Liver (tissue), 3 donors: ENCODE results near the gene IQCK.

Experiments used
- FOXA2 ChIP-seq: IDR thresholded peaks from 2 replicates; pipeline ENCODE4 v1.6.1; 2016; ENCODE audit warnings: antibody characterized with exemption
- RXRA ChIP-seq, 2 donors: IDR thresholded peaks; 2 replicates each; pipeline ENCODE4 v1.6.1; 2017 to 2018; ENCODE audit warnings: antibody characterized with exemption in 2 of 2, mild to moderate bottlenecking in 1 of 2
- SP1 ChIP-seq: IDR thresholded peaks from 2 replicates; pipeline ENCODE4 v1.6.1; 2018; ENCODE audit warnings: antibody characterized with exemption, mild to moderate bottlenecking
- TF ChIP-seq, protein P1 (sequence below): IDR thresholded peaks from 2 replicates; pipeline ENCODE4 v1.6.1; 2016; ENCODE audit warnings: antibody characterized with exemption
- TF ChIP-seq, protein P2 (sequence below): fragments of 150-350 bp; IDR thresholded peaks from 2 replicates; pipeline ENCODE4 v1.5.1; 2017; ENCODE audit warnings: improper control_type of control experiment, low read depth, low read length; ENCODE audit not compliant: missing input control
- TF ChIP-seq, protein P3 (sequence below): IDR thresholded peaks from 2 replicates; pipeline ENCODE4 v1.6.1; 2016; ENCODE audit warnings: antibody characterized with exemption
- donor health status: healthy.
- donor health status: healthy.

DNA sequence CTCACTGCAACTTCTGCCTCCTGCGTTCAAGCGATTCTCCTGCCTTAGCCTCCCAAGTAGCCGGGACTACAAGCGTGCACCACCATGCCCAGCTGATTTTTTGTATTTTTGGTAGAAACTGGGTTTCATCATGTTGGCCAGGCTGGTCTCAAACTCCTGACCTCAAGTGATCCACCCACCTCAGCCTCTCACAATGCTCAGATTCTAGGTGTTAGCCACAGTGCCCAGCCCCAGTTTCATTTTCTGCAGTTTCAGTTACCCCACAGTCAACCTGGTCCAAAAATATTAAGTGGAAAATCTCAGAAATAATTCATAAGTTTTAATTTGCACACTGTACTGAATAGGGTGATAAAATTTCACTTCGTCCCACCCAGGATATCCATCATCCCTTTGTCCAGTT is 28.7 kb upstream of the IQCK start:
- TF ChIP-seq, protein P1, sequence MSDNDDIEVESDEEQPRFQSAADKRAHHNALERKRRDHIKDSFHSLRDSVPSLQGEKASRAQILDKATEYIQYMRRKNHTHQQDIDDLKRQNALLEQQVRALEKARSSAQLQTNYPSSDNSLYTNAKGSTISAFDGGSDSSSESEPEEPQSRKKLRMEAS: no peak
- no peak for TF ChIP-seq SP1
- TF ChIP-seq, protein P2, sequence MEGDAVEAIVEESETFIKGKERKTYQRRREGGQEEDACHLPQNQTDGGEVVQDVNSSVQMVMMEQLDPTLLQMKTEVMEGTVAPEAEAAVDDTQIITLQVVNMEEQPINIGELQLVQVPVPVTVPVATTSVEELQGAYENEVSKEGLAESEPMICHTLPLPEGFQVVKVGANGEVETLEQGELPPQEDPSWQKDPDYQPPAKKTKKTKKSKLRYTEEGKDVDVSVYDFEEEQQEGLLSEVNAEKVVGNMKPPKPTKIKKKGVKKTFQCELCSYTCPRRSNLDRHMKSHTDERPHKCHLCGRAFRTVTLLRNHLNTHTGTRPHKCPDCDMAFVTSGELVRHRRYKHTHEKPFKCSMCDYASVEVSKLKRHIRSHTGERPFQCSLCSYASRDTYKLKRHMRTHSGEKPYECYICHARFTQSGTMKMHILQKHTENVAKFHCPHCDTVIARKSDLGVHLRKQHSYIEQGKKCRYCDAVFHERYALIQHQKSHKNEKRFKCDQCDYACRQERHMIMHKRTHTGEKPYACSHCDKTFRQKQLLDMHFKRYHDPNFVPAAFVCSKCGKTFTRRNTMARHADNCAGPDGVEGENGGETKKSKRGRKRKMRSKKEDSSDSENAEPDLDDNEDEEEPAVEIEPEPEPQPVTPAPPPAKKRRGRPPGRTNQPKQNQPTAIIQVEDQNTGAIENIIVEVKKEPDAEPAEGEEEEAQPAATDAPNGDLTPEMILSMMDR: no peak
- no peak for TF ChIP-seq RXRA (IDR thresholded peaks at IDR 0.05)
- no peak for TF ChIP-seq FOXA2
- TF ChIP-seq, protein P3, sequence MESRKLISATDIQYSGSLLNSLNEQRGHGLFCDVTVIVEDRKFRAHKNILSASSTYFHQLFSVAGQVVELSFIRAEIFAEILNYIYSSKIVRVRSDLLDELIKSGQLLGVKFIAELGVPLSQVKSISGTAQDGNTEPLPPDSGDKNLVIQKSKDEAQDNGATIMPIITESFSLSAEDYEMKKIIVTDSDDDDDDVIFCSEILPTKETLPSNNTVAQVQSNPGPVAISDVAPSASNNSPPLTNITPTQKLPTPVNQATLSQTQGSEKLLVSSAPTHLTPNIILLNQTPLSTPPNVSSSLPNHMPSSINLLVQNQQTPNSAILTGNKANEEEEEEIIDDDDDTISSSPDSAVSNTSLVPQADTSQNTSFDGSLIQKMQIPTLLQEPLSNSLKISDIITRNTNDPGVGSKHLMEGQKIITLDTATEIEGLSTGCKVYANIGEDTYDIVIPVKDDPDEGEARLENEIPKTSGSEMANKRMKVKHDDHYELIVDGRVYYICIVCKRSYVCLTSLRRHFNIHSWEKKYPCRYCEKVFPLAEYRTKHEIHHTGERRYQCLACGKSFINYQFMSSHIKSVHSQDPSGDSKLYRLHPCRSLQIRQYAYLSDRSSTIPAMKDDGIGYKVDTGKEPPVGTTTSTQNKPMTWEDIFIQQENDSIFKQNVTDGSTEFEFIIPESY: no peak
